Measurements from ENCODE around the gene TEN1. TPM values are rescaled to one million over a fixed set of nuclear protein-coding genes. Genes with fewer than 3 reads are reported as not detected.
A peak's percentile ranks its signal among the peaks of the same experiment; 100 is the strongest.

TEN1 gene
- total and polyA plus RNA-seq, 2 of the 13 experiments (the other 11 are each of a cell fraction or from before 2014, with no cell fraction given) = 18.0 to 21.3 TPM

GRCh38 chr17:75995385-75995925 is 16.4 kb downstream of the TEN1 start (continued):
- TF ChIP-seq ZNF770 (CRISPR knock-in tag; IDR thresholded peaks at IDR 0.05) (peak; percentile 80; the same call in 1 of the 2 replicates), ZFX (CRISPR knock-in tag; IDR thresholded peaks at IDR 0.05; ENCODE audit: low read depth) (peak; percentile 36; the same call in 1 of the 2 replicates), MAFK (conservative IDR thresholded peaks at IDR 0.05 in 1 of 2, IDR thresholded peaks at IDR 0.05 in 1 of 2; ENCODE audit: low read length in 2 of 2) (no peak), KDM5B (CRISPR knock-in tag; IDR thresholded peaks at IDR 0.05; ENCODE audit: borderline replicate concordance) (0 out of 2 replicates have a peak, but pooled peaks have one; percentile 19), ZNF468 (CRISPR knock-in tag; IDR thresholded peaks at IDR 0.05) (no peak), TBX2 (CRISPR knock-in tag; IDR thresholded peaks at IDR 0.05; ENCODE audit: borderline replicate concordance) (peak; percentile 79), EP300 (IDR thresholded peaks at IDR 0.05; ENCODE audit: low read depth in 2 of 2, low read length in 2 of 2) (peak in 1 of 2 experiments; percentile 16; a peak in 1 of 4 replicates), EP300 (CRISPR knock-in tag; IDR thresholded peaks at IDR 0.05; ENCODE audit: borderline replicate concordance) (no peak), ZNF264 (CRISPR knock-in tag; IDR thresholded peaks at IDR 0.05) (no peak), ZBTB40 (IDR thresholded peaks at IDR 0.05) (no peak), ZBTB40 (CRISPR knock-in tag; IDR thresholded peaks at IDR 0.05) (no peak), ZNF687 (CRISPR knock-in tag; IDR thresholded peaks at IDR 0.05) (peak; percentile 91), BCL6 (CRISPR knock-in tag; IDR thresholded peaks at IDR 0.05) (no peak)

Data from HepG2 (cell line).